DOHH2 (cell line): ENCODE results near the gene FHOD3.

Experiments
- H3F3A ChIP-seq: fragments of 200-600 bp; sonication (generic), shearing (Covaris generic); 2 replicates; pipeline ENCODE4 v1.6.0; 2016; ENCODE audit warnings: antibody characterized with exemption, mild to moderate bottlenecking; ENCODE audit not compliant: control insufficient read depth, insufficient read depth
- H3K27ac ChIP-seq: fragments of 200-600 bp; sonication (generic); 2 replicates; pipeline ENCODE4 v1.5.1; 2014; ENCODE audit warnings: low read depth, mild to moderate bottlenecking, low read length, moderate library complexity
- H3K27me3 ChIP-seq: fragments of 200-600 bp; sonication (generic); 2 replicates; pipeline ENCODE4 v1.6.1; 2014; ENCODE audit warnings: mild to moderate bottlenecking, low read length, mixed read lengths; ENCODE audit not compliant: control insufficient read depth
- H3K36me3 ChIP-seq: fragments of 200-600 bp; sonication (generic); 2 replicates; pipeline ENCODE4 v1.6.1; 2014; ENCODE audit warnings: mild to moderate bottlenecking, low read length, moderate library complexity, mixed read lengths; ENCODE audit not compliant: control insufficient read depth
- H3K4me1 ChIP-seq: fragments of 200-600 bp; sonication (generic); 2 replicates; pipeline ENCODE4 v1.6.1; 2014; ENCODE audit warnings: mild to moderate bottlenecking, low read length, mixed read lengths; ENCODE audit not compliant: control insufficient read depth
- H3K4me2 ChIP-seq: fragments of 200-600 bp; sonication (generic); 2 replicates; pipeline ENCODE4 v1.6.0; 2014; ENCODE audit warnings: mild to moderate bottlenecking, low read length, moderate library complexity
- H3K4me3 ChIP-seq: fragments of 200-600 bp; sonication (generic); 2 replicates; pipeline ENCODE4 v1.5.1; 2014; ENCODE audit warnings: mild to moderate bottlenecking, low read length, mixed read lengths
- H3K79me2 ChIP-seq: fragments of 200-600 bp; sonication (generic); 2 replicates; pipeline ENCODE4 v1.6.1; 2014; ENCODE audit warnings: mild to moderate bottlenecking, low read length, mixed read lengths; ENCODE audit not compliant: control insufficient read depth
- H3K9me2 ChIP-seq: fragments of 200-600 bp; sonication (generic); replicated peaks from 2 replicates; pipeline ENCODE4 v1.6.1; 2014; ENCODE audit warnings: mild to moderate bottlenecking, low read length, mixed read lengths; ENCODE audit not compliant: control insufficient read depth
- H3K9me3 ChIP-seq: fragments of 200-600 bp; sonication (generic); 2 replicates; pipeline ENCODE4 v1.6.1; 2014; ENCODE audit warnings: antibody characterized with exemption, low read length, mixed read lengths; ENCODE audit not compliant: control insufficient read depth, insufficient read depth
- H4K20me1 ChIP-seq: fragments of 200-600 bp; sonication (generic); 2 replicates; pipeline ENCODE4 v1.6.0; 2014; ENCODE audit warnings: low read depth, mild to moderate bottlenecking, antibody characterized with exemption, low read length, moderate library complexity; ENCODE audit not compliant: control insufficient read depth, insufficient read depth
- EZH2phosphoT487 ChIP-seq: fragments of 200-600 bp; sonication (generic); IDR thresholded peaks from 2 replicates; pipeline ENCODE4 v1.6.1; 2017; ENCODE audit warnings: borderline replicate concordance, mild to moderate bottlenecking, antibody characterized with exemption, low read length, moderate library complexity, mixed read lengths
- TF ChIP-seq, protein P1 (sequence below): fragments of 200-600 bp; sonication (generic); IDR thresholded peaks from one replicate; pipeline ENCODE4 v1.5.1; 2014; ENCODE audit warnings: antibody characterized with exemption, mild to moderate bottlenecking, low read depth, low read length; ENCODE audit not compliant: poor library complexity, severe bottlenecking

Gene FHOD3

DNA sequence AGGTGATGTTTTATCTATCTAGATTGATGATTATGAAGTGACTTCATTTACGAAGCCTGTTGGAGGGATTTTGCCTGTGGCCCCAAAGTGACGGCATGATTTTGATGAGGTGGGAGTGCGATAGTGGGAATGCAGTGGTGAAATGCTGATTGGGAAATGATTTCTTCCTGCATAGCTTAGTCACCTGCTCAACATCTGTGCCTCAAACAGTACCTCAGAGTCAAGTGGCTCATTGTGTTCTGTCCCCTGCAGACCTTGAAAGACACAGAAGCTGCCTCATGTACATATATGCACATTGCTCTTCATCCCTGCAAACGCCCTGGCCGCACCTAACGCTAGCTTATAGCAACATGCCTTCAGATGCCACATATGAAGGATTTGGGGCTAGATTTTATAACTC lies 330.1 kb downstream of the FHOD3 start:
- Histone ChIP-seq H3K9me3 (no peaks in the 10 kb centered on the region), H3K79me2 (no peaks in the 10 kb centered on the region), H3F3A (no peaks in the 10 kb centered on the region), H3K9me2 (no peaks in the 10 kb centered on the region), H3K4me1 (0 out of 2 replicates have a peak, but pooled peaks cover 5% of the 10 kb centered on the region), H3K4me3 (no peak overlapping the region), H3K36me3 (no peaks in the 10 kb centered on the region), H3K4me2 (no peak overlapping the region), H3K27me3 (no peaks in the 10 kb centered on the region), H3K27ac (no peak overlapping the region), H4K20me1 (no peaks in the 10 kb centered on the region)
- TF ChIP-seq EZH2phosphoT487 = no peak
- TF ChIP-seq, protein P1, sequence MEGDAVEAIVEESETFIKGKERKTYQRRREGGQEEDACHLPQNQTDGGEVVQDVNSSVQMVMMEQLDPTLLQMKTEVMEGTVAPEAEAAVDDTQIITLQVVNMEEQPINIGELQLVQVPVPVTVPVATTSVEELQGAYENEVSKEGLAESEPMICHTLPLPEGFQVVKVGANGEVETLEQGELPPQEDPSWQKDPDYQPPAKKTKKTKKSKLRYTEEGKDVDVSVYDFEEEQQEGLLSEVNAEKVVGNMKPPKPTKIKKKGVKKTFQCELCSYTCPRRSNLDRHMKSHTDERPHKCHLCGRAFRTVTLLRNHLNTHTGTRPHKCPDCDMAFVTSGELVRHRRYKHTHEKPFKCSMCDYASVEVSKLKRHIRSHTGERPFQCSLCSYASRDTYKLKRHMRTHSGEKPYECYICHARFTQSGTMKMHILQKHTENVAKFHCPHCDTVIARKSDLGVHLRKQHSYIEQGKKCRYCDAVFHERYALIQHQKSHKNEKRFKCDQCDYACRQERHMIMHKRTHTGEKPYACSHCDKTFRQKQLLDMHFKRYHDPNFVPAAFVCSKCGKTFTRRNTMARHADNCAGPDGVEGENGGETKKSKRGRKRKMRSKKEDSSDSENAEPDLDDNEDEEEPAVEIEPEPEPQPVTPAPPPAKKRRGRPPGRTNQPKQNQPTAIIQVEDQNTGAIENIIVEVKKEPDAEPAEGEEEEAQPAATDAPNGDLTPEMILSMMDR = no peak

DNA sequence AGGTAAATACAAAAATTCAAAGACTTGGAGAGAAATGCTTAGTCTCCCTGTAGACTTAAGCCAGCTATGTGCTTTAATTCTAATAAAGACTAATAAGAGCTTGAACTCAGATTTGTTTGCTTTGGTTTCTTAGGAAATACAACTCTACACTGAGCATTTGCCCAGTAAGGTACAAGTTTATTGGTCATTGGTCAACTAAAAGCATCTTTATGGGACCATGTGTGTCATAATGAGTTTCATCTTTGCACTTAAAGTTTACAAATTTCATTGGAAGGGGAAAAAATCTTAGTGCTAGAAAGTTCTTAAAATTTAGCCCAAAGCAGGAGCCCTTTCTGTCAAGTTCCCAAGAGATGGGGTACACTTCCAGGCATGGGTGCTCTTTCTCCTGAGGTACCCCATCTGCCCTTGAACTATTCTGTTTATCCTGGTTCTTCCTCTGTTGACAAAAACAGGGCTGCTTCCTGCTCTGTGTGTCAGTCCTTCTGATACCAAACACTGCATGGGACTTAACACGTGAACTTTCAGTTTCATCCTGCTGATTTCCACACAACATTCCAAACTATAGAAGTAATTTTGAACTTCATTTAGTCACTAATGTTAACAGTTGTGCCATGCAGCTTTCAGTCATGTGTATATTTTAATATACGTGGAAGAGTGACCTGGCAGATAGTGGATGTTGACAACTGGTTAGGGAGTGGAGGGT lies 331.1 kb downstream of the FHOD3 start:
- TF ChIP-seq, protein P1 = no peak
- no peak for TF ChIP-seq EZH2phosphoT487
- Histone ChIP-seq H3K4me3 (no peak overlapping the region), H3K79me2 (no peaks in the 10 kb centered on the region), H3K9me2 (no peaks in the 10 kb centered on the region), H3K4me1 (0 out of 2 replicates have a peak, but pooled peaks cover 5% of the 10 kb centered on the region), H3K27me3 (no peaks in the 10 kb centered on the region), H3K36me3 (no peaks in the 10 kb centered on the region), H4K20me1 (no peaks in the 10 kb centered on the region), H3F3A (no peaks in the 10 kb centered on the region), H3K27ac (no peak overlapping the region), H3K9me3 (no peaks in the 10 kb centered on the region), H3K4me2 (no peak overlapping the region)

GRCh38 chr18:36629138-36629530 lies 331.6 kb downstream of the FHOD3 start:
- Histone ChIP-seq H3K4me3 (no peak overlapping the region), H3K27ac (no peak overlapping the region), H3K79me2 (no peaks in the 10 kb centered on the region), H3K4me2 (no peak overlapping the region), H3K9me2 (no peaks in the 10 kb centered on the region), H3F3A (no peaks in the 10 kb centered on the region), H3K36me3 (no peaks in the 10 kb centered on the region), H3K9me3 (no peaks in the 10 kb centered on the region), H3K27me3 (no peaks in the 10 kb centered on the region), H4K20me1 (no peaks in the 10 kb centered on the region), H3K4me1 (0 out of 2 replicates have a peak, but pooled peaks cover 5% of the 10 kb centered on the region)
- TF ChIP-seq, protein P1 = no peak
- no peak for TF ChIP-seq EZH2phosphoT487
